Measurements from ENCODE around the gene ELAC1.
A peak's percentile ranks its signal among the peaks of the same experiment; 100 is the strongest.

ELAC1 gene

DNA sequence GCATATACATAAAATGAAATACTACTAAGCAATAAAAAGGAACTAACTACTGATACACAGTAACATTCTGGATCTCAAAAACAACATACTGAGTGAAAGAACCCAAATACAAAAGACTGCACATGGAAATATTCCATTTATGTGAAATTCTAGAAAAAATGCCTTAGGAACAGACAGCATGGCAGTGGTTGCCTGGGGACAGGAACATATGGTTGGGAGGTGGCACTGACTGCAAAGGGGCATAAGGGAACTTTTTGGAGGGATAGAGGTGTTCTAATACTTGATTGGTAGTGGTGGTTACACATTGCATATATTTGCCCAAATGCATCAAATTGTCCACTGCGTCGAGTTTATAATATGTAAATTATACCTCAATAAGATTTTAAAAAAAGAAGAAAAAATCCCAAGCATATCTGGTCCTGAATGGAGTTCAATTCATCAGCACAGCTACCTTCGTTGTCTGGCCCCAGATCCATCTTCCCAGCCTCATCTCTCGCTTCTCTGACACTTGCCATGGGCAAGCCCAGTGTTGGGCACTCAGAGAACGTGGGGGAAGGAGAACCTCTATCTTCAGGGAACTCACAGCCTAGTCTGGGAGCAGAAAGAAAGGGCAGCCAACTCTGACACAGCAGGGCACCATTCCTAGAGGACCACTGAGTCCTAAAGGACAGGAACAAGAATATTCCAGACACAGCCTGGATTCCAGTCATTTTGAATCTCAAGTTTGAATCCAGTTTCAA lies 53.6 kb downstream of the ELAC1 start:
- no peak for DNase-seq

DNA sequence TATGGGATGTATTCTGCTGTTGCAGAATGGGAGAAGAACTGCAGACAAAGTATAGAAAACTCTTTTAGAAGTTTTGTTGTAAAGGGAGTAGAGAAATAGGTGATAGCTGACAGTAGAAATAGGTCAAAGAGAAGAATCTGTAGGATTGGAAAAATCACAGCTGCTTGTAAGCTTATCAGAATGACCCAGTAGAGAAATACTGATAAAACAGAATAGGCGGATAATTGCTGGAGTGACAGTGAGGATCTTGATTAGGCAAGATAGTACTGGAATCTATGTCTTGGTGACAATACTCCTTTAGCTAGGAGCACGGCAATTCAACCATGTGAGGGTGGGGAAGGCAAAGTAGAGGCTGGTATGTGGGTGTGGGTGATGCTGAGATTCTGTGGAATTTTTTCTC lies 57.7 kb downstream of the ELAC1 start:
- DNase-seq, result no peak

DNA sequence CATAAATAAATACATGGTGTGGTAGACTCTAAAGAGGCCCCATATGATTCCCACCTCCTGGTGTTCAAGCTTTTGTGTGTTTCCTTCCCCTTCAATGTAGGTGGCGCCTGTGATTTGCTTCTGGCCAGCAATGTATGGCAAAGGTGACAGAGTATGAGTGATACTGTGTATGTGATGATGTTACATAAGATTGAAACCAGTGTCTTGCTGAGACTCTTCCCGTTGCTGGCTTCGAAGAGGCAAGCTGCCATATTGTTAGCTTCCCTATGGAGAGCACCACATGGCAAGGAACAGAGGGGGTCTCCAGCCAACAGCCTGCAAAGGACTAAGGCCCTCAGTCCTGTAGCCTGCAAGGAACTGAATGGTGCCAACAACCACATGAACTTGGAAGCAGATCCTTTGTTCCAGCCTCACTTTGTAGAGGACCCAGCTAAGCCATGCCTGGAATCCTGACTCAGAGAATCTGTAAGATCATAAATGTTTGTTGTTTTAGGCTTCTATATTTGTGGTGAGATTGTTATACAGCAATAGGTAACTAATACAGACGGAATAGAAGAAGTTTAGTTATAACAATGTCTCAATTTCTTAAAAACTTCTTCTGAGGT lies 60.5 kb downstream of the ELAC1 start:
- DNase-seq, result no peak

DNA sequence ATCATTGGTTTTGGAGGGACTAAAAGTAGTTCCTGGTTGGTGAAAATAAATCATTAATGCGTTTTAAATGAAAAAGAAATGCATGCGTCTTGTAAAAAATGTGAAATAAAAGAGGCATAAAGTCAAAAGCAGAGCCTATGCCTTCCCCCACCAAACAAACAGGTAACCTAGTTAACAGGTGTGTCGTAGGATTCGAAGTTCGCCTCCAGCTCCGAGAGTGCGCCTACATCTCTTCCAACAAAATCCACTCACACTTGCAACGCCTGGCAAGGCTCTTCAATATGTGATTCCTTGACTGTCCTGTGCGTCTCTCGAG lies 61.5 kb downstream of the ELAC1 start:
- DNase-seq, result no peak

DNA sequence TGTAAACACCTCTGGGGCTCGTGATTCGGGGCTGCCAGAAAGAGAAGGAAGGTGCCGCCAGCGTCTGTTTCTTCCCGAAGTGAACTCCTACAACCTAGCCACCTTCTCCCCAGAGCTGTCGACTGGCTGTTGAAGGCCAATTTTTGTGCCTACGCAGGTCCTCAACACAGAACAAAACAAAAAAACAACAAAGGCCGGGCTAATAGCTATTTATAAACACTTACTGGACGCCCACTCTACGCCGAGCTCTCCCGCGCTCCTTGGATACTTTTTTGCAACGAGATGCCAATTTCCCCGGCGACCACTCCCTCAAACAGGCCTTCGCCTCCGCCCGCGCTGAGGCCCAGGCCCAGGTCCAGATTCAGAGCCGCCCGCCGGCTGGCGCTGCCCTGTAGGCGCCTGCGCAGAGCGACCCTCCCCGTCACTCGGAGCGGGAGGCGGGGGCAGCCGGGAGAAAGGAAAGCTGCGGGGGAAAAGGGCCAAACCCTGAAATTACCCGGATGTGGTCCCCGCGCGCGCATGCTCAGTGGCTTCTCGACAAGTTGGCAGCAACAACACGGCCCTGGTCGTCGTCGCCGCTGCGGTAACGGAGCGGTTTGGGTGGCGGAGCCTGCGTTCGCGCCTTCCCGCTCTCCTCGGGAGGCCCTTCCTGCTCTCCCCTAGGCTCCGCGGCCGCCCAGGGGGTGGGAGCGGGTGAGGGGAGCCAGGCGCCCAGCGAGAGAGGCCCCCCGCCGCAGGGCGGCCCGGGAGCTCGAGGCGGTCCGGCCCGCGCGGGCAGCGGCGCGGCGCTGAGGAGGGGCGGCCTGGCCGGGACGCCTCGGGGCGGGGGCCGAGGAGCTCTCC lies 62.1 kb downstream of the ELAC1 start, which contains the start of gene SMAD4:
SMAD4 (plus strand) TSS at position 520 of the 843 bp plus-strand sequence. CDS start 16,834 bp downstream, outside the sequence.
- peak; percentile 97 for DNase-seq

DNA sequence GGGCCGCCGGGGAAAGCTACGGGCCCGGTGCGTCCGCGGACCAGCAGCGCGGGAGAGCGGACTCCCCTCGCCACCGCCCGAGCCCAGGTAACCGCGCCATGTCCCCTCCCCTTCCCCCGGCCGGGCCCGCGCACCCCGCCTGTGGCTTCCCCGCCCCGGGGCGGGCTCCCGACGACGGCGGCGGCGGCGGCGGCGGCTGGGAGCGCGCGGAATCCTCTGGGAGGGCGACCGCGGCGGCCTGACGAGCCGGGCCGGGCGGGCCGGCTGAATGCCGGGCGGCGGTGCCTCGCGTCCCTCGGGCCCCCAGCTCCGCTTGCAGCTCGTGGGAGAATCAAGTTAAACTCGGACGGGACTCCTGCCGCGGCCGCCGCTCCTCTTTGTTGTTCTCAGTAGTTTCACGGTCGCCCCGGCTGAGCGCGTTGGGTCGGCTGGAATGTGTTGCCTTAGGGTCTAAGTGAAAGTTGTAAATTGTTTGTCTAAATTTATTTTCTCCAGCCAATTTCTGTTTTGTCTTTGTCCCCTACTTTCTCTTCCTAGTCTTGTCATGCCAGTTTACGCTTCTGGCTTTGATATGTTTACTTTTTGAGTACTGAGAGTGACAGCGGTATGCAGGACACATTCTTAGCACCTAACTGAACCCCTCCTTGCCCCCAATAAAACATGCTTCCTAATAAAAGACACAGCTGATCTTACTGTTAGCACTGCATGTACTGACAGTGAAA lies 62.9 kb downstream of the ELAC1 start:
- DNase-seq, result peak; percentile 65

DNA sequence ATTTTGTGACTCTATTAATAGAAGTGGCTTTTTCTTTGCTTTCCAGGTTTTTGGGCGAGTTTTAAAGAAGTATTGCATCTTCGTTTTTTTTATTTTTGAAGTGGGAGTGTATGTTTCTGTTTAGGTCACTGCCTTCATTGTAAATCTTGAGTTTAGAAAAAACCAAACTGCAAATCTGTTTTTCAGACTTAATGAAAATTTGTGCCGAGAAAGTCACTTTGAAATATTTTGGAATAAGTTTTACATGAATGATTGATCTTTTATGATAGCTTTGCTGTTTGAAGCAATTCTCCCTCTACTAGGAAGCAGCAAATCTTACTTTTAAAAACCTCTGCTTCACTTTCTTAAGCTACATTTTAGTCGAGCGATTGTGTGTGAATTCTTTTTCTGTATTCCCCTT lies 64.4 kb downstream of the ELAC1 start:
- no peak for DNase-seq

DNA sequence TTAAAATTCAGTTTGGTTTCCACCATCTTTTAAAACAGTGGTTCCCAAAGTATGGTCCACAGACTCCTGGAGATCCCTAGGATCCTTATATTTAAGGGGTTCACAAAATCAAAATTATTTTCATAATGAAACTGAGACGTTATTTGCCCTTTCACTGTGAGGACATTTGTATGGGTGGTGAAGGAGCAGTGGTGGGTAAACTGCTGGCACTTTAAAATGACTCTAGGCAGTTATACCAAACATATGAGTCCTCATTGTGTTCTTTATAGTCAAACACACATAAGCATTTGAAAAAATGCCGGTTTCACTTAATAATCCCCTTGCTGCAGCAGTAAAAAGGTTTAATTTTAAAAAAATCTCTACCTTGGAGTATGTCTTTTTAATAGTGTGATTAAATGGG lies 69.4 kb downstream of the ELAC1 start:
- no peak for DNase-seq

Measured in CD4-positive, alpha-beta T cell treated with Interleukin-15 for 1 hour (primary cell).